ENCODE measurements around the gene CAVIN1. TPM values are rescaled to one million over a fixed set of nuclear protein-coding genes. Genes with fewer than 3 reads are reported as not detected.

CAVIN1 gene
- total and polyA plus RNA-seq, 3 experiments from 2014 or later, result 0.18 to 0.22 TPM; not detected in 1

- peaks cover 29% of the 10 kb centered on the region for H3K4me1 ChIP-seq (ENCODE audit: insufficient read depth, low read length)
Observed at GRCh38 chr17:42358434-42358833, 64.6 kb downstream of the CAVIN1 start.

GRCh38 chr17:42354956-42355843 is 67.9 kb downstream of the CAVIN1 start:
- peaks cover 5% of the 10 kb centered on the region for H3K36me3 ChIP-seq (ENCODE audit: insufficient read depth, low read length)
- no peaks in the 10 kb centered on the region for H3K27me3 Mint-ChIP-seq
- peaks cover 8% of the 10 kb centered on the region for H3K4me1 ChIP-seq (ENCODE audit: insufficient read depth, low read length)
- H3K27ac Mint-ChIP-seq, result peak overlapping the region in 2 of 8 donors; percentile 29 to 76
- no peak overlapping the region for H3K27ac ChIP-seq (ENCODE audit: low read depth, low read length)
- peak overlapping the region in 1 of 7 donors; percentile 32 for H3K4me3 Mint-ChIP-seq
- H3K27me3 ChIP-seq (ENCODE audit: insufficient read depth, low read length, poor library complexity, severe bottlenecking), result no peaks in the 10 kb centered on the region
- H3K9me3 ChIP-seq (ENCODE audit: low read length), result no peaks in the 10 kb centered on the region
- no peak for DNase-seq
- ChIA-PET POLR2A (no interaction called here), CTCF (interaction anchor here (1.7 kb wide), 1 partner anchor 11 kb away, joined by 4 read pairs; no protein-coding TSS in a partner anchor)
- peaks cover 33 to 51% (median 50%) of the 10 kb centered on the region in 3 donors for H3K4me1 Mint-ChIP-seq
- H3K4me3 ChIP-seq (ENCODE audit: low read length), result no peak overlapping the region
- no peaks in the 10 kb centered on the region for H3K9me3 Mint-ChIP-seq
- peaks cover 0 to 15% (median 3%) of the 10 kb centered on the region in 3 donors for H3K36me3 Mint-ChIP-seq

More at GRCh38 chr17:42358434-42358833, 64.6 kb downstream of the CAVIN1 start:
- no peaks in the 10 kb centered on the region for H3K9me3 ChIP-seq (ENCODE audit: low read length)
- H3K27me3 Mint-ChIP-seq, result no peaks in the 10 kb centered on the region
- ChIA-PET POLR2A (interaction anchor here (0.6 to 1.7 kb wide), 2 partner anchors 30 to 88 kb away, joined by 3 to 5 read pairs; partner anchors contain the start of gene STAT3), CTCF (interaction anchor here (1.2 to 1.5 kb wide), 2 partner anchors 22 to 41 kb away, joined by 3 read pairs; no protein-coding TSS in a partner anchor)
- no peak overlapping the region for H3K4me3 ChIP-seq (ENCODE audit: low read length)
- H3K27ac Mint-ChIP-seq, result peak overlapping the region in 3 of 8 donors; percentile 12 to 52 (median 23)
- no peak for DNase-seq
- no peak overlapping the region for H3K27ac ChIP-seq (ENCODE audit: low read depth, low read length)
- H3K4me1 Mint-ChIP-seq, result peaks cover 53 to 70% (median 67%) of the 10 kb centered on the region in 3 donors
- H3K36me3 Mint-ChIP-seq, result peaks cover 0 to 15% (median 10%) of the 10 kb centered on the region in 3 donors
- peaks cover 0 to 2% (median 0%) of the 10 kb centered on the region in 5 donors for H3K9me3 Mint-ChIP-seq
- H3K4me3 Mint-ChIP-seq, result no peak overlapping the region
- no peaks in the 10 kb centered on the region for H3K27me3 ChIP-seq (ENCODE audit: insufficient read depth, low read length, poor library complexity, severe bottlenecking)
- H3K36me3 ChIP-seq (ENCODE audit: insufficient read depth, low read length), result peaks cover 5% of the 10 kb centered on the region

Other genes with a start within 250 kb of the CAVIN1 start
- gene KCNH4, start 242.1 kb downstream of the CAVIN1 start, total RNA-seq, result 1 to 10 TPM; 1.5 to 1.7 TPM
- not detected for gene KCNH4, start 242.1 kb downstream of the CAVIN1 start, polyA plus RNA-seq
- not detected for gene HCRT, start 237.8 kb downstream of the CAVIN1 start, total RNA-seq
- gene HCRT, start 237.8 kb downstream of the CAVIN1 start, polyA plus RNA-seq, result not detected
- gene GHDC, start 228.8 kb downstream of the CAVIN1 start, total RNA-seq, result 10 to 100 TPM; 18.4 to 21.7 TPM
- gene GHDC, start 228.8 kb downstream of the CAVIN1 start, polyA plus RNA-seq, result 23.1 TPM
- gene STAT5B, start 146.9 kb downstream of the CAVIN1 start, total RNA-seq, result 100 to 1,000 TPM; 124 to 132 TPM
- 108 TPM for gene STAT5B, start 146.9 kb downstream of the CAVIN1 start, polyA plus RNA-seq
- 100 to 1,000 TPM; 259 to 263 TPM for gene STAT5A, start 134.8 kb downstream of the CAVIN1 start, total RNA-seq
- gene STAT5A, start 134.8 kb downstream of the CAVIN1 start, polyA plus RNA-seq, result 90.3 TPM
- 100 to 1,000 TPM; 148 to 155 TPM for gene STAT3, start 34.8 kb downstream of the CAVIN1 start, total RNA-seq
- gene STAT3, start 34.8 kb downstream of the CAVIN1 start, polyA plus RNA-seq, result 166 TPM
- 1 to 10 TPM; 3.0 to 3.6 TPM for gene ATP6V0A1, start 35.6 kb upstream of the CAVIN1 start, total RNA-seq
- gene ATP6V0A1, start 35.6 kb upstream of the CAVIN1 start, polyA plus RNA-seq, result 5.5 TPM
- 10 to 100 TPM; 15.8 to 17.4 TPM for gene NAGLU, start 113.0 kb upstream of the CAVIN1 start, total RNA-seq
- 17.0 TPM for gene NAGLU, start 113.0 kb upstream of the CAVIN1 start, polyA plus RNA-seq
- gene HSD17B1, start 129.7 kb upstream of the CAVIN1 start, total RNA-seq, result under 1 TPM; 0.29 to 0.37 TPM
- 0.48 TPM for gene HSD17B1, start 129.7 kb upstream of the CAVIN1 start, polyA plus RNA-seq
- 100 to 1,000 TPM; 103 to 107 TPM for gene COASY, start 138.9 kb upstream of the CAVIN1 start, total RNA-seq
- gene COASY, start 138.9 kb upstream of the CAVIN1 start, polyA plus RNA-seq, result 65.6 TPM
- gene MLX, start 143.8 kb upstream of the CAVIN1 start, total RNA-seq, result 10 to 100 TPM; 61.8 to 62.3 TPM
- gene MLX, start 143.8 kb upstream of the CAVIN1 start, polyA plus RNA-seq, result 52.1 TPM
- gene PSMC3IP, start 154.5 kb upstream of the CAVIN1 start, total RNA-seq, result 10 to 100 TPM; 35.9 to 36.2 TPM
- 0.83 TPM for gene PSMC3IP, start 154.5 kb upstream of the CAVIN1 start, polyA plus RNA-seq
- gene RETREG3, start 186.1 kb upstream of the CAVIN1 start, total RNA-seq, result 10 to 100 TPM; 39.7 to 40.3 TPM
- gene RETREG3, start 186.1 kb upstream of the CAVIN1 start, polyA plus RNA-seq, result 109 TPM
- 100 to 1,000 TPM; 112 to 119 TPM for gene TUBG1, start 186.4 kb upstream of the CAVIN1 start, total RNA-seq
- gene TUBG1, start 186.4 kb upstream of the CAVIN1 start, polyA plus RNA-seq, result 11.1 TPM
- gene TUBG2, start 236.0 kb upstream of the CAVIN1 start, total RNA-seq, result 10 to 100 TPM; 10.6 to 11.6 TPM
- gene TUBG2, start 236.0 kb upstream of the CAVIN1 start, polyA plus RNA-seq, result 3.4 TPM

Data from CD8-positive, alpha-beta memory T cell (primary cell).